ENCODE measurements around the gene ERICH6B. TPM values are rescaled to one million over a fixed set of nuclear protein-coding genes. Genes with fewer than 3 reads are reported as not detected.

ERICH6B gene
- total and polyA plus RNA-seq, 2 of the 8 experiments (the other 6 are each of a cell fraction or from before 2014, with no cell fraction given), result not detected

- TF ChIP-seq NANOG (IDR thresholded peaks at IDR 0.05; ENCODE audit: insufficient read depth, low read depth, low read length, poor library complexity, severe bottlenecking) (no peak), ATF3 (IDR thresholded peaks at IDR 0.05; ENCODE audit: insufficient read depth, low read depth, low read length) (no peak), CTBP2 (IDR thresholded peaks at IDR 0.05; ENCODE audit: borderline replicate concordance, insufficient read depth, insufficient read length, low read length) (no peak), CHD1 (IDR thresholded peaks at IDR 0.05; ENCODE audit: low read depth, low read length) (no peak), MAFK (IDR thresholded peaks at IDR 0.05; ENCODE audit: low read depth, low read length) (no peak)
- Histone ChIP-seq H4K20me1 (replicated peaks in 1 of 2; ENCODE audit: control insufficient read depth in 1 of 2, insufficient read depth in 2 of 2, low read length in 2 of 2) (no peaks in the 10 kb centered on the region), H3K4me1 (replicated peaks in 1 of 4; ENCODE audit: control insufficient read depth in 3 of 4, insufficient read depth in 4 of 4, low read length in 3 of 4) (no peaks in the 10 kb centered on the region), H4K5ac (ENCODE audit: insufficient read length, low read depth, low read length) (no peak overlapping the region), H3K79me2 (ENCODE audit: control insufficient read depth in 1 of 2, insufficient read depth in 2 of 2, low read length in 2 of 2) (no peaks in the 10 kb centered on the region), H3K27me3 (replicated peaks in 1 of 4; ENCODE audit: control insufficient read depth in 3 of 4, extremely low read depth in 1 of 4, insufficient read depth in 3 of 4, low read length in 3 of 4) (no peaks in the 10 kb centered on the region), H3K23me2 (ENCODE audit: low read depth, low read length) (no peaks in the 10 kb centered on the region), H2BK12ac (ENCODE audit: low read depth, low read length) (no peak overlapping the region), H2BK120ac (replicated peaks; ENCODE audit: low read depth, low read length) (no peak overlapping the region), H3K9me3 (ENCODE audit: insufficient read depth in 2 of 2, low read depth in 1 of 2, low read length in 1 of 2) (no peaks in the 10 kb centered on the region), H3K23ac (ENCODE audit: insufficient read length) (no peak overlapping the region), H3K4me3 (ENCODE audit: extremely low read depth in 1 of 4, insufficient read depth in 2 of 4, low read depth in 3 of 4, low read length in 4 of 4) (no peak overlapping the region), H3K18ac (ENCODE audit: extremely low read depth, low read length) (no peak overlapping the region), H2AK5ac (ENCODE audit: low read depth, low read length) (no peak overlapping the region), H4K91ac (replicated peaks; ENCODE audit: insufficient read length, low read length) (no peak overlapping the region), H3K4me2 (ENCODE audit: insufficient read depth in 1 of 2, low read depth in 2 of 2, low read length in 2 of 2) (no peak overlapping the region), H3K27ac (ENCODE audit: low read depth, low read length) (no peak overlapping the region), H2BK5ac (ENCODE audit: low read depth, low read length) (no peak overlapping the region), H3K56ac (replicated peaks; ENCODE audit: insufficient read length, low read depth, low read length) (no peak overlapping the region), H3K4ac (replicated peaks; ENCODE audit: insufficient read length, low read depth, low read length) (no peak overlapping the region), H2AFZ (ENCODE audit: low read length) (no peak overlapping the region), H3K9ac (replicated peaks in 1 of 4; ENCODE audit: extremely low read depth in 1 of 4, low read depth in 3 of 4, low read length in 3 of 4) (no peak overlapping the region), H2BK15ac (ENCODE audit: low read length) (no peak overlapping the region), H3K14ac (ENCODE audit: insufficient read length) (no peak overlapping the region), H3K79me1 (ENCODE audit: low read depth, low read length) (no peaks in the 10 kb centered on the region), H4K8ac (ENCODE audit: extremely low read depth, insufficient read depth, low read length) (no peak overlapping the region), H3K36me3 (ENCODE audit: control insufficient read depth in 2 of 4, insufficient read depth in 4 of 4, low read length in 3 of 4) (no peaks in the 10 kb centered on the region), H2BK20ac (ENCODE audit: low read length) (no peak overlapping the region)
- ChIA-PET CTCF (ENCODE audit: partially characterized antibody) (no interaction called here), POLR2A (ENCODE audit: partially characterized antibody) (no interaction called here)
- FAIRE-seq (no peak), DNase-seq (ENCODE audit: low read depth in 1 of 2, low spot score in 2 of 2) (no peak)
- WGBS, 2 experiments (ENCODE audit: extremely low coverage in 1 of 2, insufficient coverage in 1 of 2, insufficient read length in 1 of 2, insufficient replicate concordance in 2 of 2, low coverage in 1 of 2, low lambda C conversion rate in 2 of 2, missing lambda C conversion rate in 1 of 2), result 93% methylated on average over 4 of the region's 4 CpGs; no CpG with 5 or more reads in 1 of the 2 experiments
Observed at GRCh38 chr13:45590066-45590465, 25.5 kb downstream of the ERICH6B start.
